ENCODE measurements around the gene THRB.

The THRB gene

GRCh38 chr3:24349367-24350019 is 145.2 kb downstream of the THRB start:
- H3K4me1 ChIP-seq (ENCODE audit: insufficient read depth, insufficient read length) = no peaks in the 10 kb centered on the region
- TF ChIP-seq ZNF274 (IDR thresholded peaks at IDR 0.05; ENCODE audit: low read depth, low read length) (no peak), YY1 (IDR thresholded peaks at IDR 0.05; ENCODE audit: insufficient read depth, insufficient read length) (no peak), SUZ12 (IDR thresholded peaks at IDR 0.05; ENCODE audit: extremely low read depth, insufficient read depth, insufficient read length) (no peak)
- H3K27me3 ChIP-seq (ENCODE audit: insufficient read depth, insufficient read length) = no peaks in the 10 kb centered on the region
- no peaks in the 10 kb centered on the region for H3K9me3 ChIP-seq (ENCODE audit: insufficient read depth, low read length)
- H3K36me3 ChIP-seq (ENCODE audit: insufficient read depth, insufficient read length, low read length) = no peaks in the 10 kb centered on the region
- no peak overlapping the region for H3K4me3 ChIP-seq (ENCODE audit: insufficient read length, low read depth)
- H3K9ac ChIP-seq (ENCODE audit: insufficient read length, low read depth) = no peak overlapping the region
- DNase-seq (ENCODE audit: low read depth, low spot score) = no peak

GRCh38 chr3:24348348-24348747 is 146.3 kb downstream of the THRB start:
- no peak for TF ChIP-seq ZNF274 (IDR thresholded peaks at IDR 0.05; ENCODE audit: low read depth, low read length)
- TF ChIP-seq SUZ12 (IDR thresholded peaks at IDR 0.05; ENCODE audit: extremely low read depth, insufficient read depth, insufficient read length) = no peak
- no peak for TF ChIP-seq YY1 (IDR thresholded peaks at IDR 0.05; ENCODE audit: insufficient read depth, insufficient read length)
- Histone ChIP-seq H3K9me3 (ENCODE audit: insufficient read depth, low read length) (no peaks in the 10 kb centered on the region), H3K4me1 (ENCODE audit: insufficient read depth, insufficient read length) (no peaks in the 10 kb centered on the region), H3K4me3 (ENCODE audit: insufficient read length, low read depth) (no peak overlapping the region), H3K27me3 (ENCODE audit: insufficient read depth, insufficient read length) (no peaks in the 10 kb centered on the region), H3K36me3 (ENCODE audit: insufficient read depth, insufficient read length, low read length) (no peaks in the 10 kb centered on the region), H3K9ac (ENCODE audit: insufficient read length, low read depth) (no peak overlapping the region)
- DNase-seq (ENCODE audit: low read depth, low spot score) = no peak

- H3K4me1 ChIP-seq (ENCODE audit: insufficient read depth, insufficient read length) = no peaks in the 10 kb centered on the region
- H3K9me3 ChIP-seq (ENCODE audit: insufficient read depth, low read length) = no peaks in the 10 kb centered on the region
- no peak for DNase-seq (ENCODE audit: low read depth, low spot score)
- TF ChIP-seq SUZ12 (IDR thresholded peaks at IDR 0.05; ENCODE audit: extremely low read depth, insufficient read depth, insufficient read length) = no peak
- TF ChIP-seq ZNF274 (IDR thresholded peaks at IDR 0.05; ENCODE audit: low read depth, low read length) = no peak
- no peaks in the 10 kb centered on the region for H3K36me3 ChIP-seq (ENCODE audit: insufficient read depth, insufficient read length, low read length)
- H3K27me3 ChIP-seq (ENCODE audit: insufficient read depth, insufficient read length) = no peaks in the 10 kb centered on the region
- H3K4me3 ChIP-seq (ENCODE audit: insufficient read length, low read depth) = no peak overlapping the region
- no peak overlapping the region for H3K9ac ChIP-seq (ENCODE audit: insufficient read length, low read depth)
Measured at GRCh38 chr3:24344784-24345439, 149.7 kb downstream of the THRB start.

GRCh38 chr3:24343084-24343783 is 151.4 kb downstream of the THRB start:
- H3K9ac ChIP-seq (ENCODE audit: insufficient read length, low read depth) = no peak overlapping the region
- no peaks in the 10 kb centered on the region for H3K27me3 ChIP-seq (ENCODE audit: insufficient read depth, insufficient read length)
- H3K4me3 ChIP-seq (ENCODE audit: insufficient read length, low read depth) = no peak overlapping the region
- DNase-seq (ENCODE audit: low read depth, low spot score) = no peak
- no peaks in the 10 kb centered on the region for H3K9me3 ChIP-seq (ENCODE audit: insufficient read depth, low read length)
- no peak for TF ChIP-seq YY1 (IDR thresholded peaks at IDR 0.05; ENCODE audit: insufficient read depth, insufficient read length)
- no peaks in the 10 kb centered on the region for H3K4me1 ChIP-seq (ENCODE audit: insufficient read depth, insufficient read length)
- no peaks in the 10 kb centered on the region for H3K36me3 ChIP-seq (ENCODE audit: insufficient read depth, insufficient read length, low read length)

- H3K36me3 ChIP-seq (ENCODE audit: insufficient read depth, insufficient read length, low read length) = no peaks in the 10 kb centered on the region
- DNase-seq (ENCODE audit: low read depth, low spot score) = no peak
- no peak overlapping the region for H3K4me3 ChIP-seq (ENCODE audit: insufficient read length, low read depth)
- H3K9me3 ChIP-seq (ENCODE audit: insufficient read depth, low read length) = no peaks in the 10 kb centered on the region
- TF ChIP-seq SUZ12 (IDR thresholded peaks at IDR 0.05; ENCODE audit: extremely low read depth, insufficient read depth, insufficient read length) (no peak), ZNF274 (IDR thresholded peaks at IDR 0.05; ENCODE audit: low read depth, low read length) (no peak), YY1 (IDR thresholded peaks at IDR 0.05; ENCODE audit: insufficient read depth, insufficient read length) (no peak)
- H3K27me3 ChIP-seq (ENCODE audit: insufficient read depth, insufficient read length) = no peaks in the 10 kb centered on the region
- H3K9ac ChIP-seq (ENCODE audit: insufficient read length, low read depth) = no peak overlapping the region
- no peaks in the 10 kb centered on the region for H3K4me1 ChIP-seq (ENCODE audit: insufficient read depth, insufficient read length)
Measured at GRCh38 chr3:24342275-24342674, 152.4 kb downstream of the THRB start.

- Histone ChIP-seq H3K36me3 (ENCODE audit: insufficient read depth, insufficient read length, low read length) (no peaks in the 10 kb centered on the region), H3K9me3 (ENCODE audit: insufficient read depth, low read length) (no peaks in the 10 kb centered on the region), H3K27me3 (ENCODE audit: insufficient read depth, insufficient read length) (no peaks in the 10 kb centered on the region), H3K4me1 (ENCODE audit: insufficient read depth, insufficient read length) (no peaks in the 10 kb centered on the region), H3K9ac (ENCODE audit: insufficient read length, low read depth) (no peak overlapping the region), H3K4me3 (ENCODE audit: insufficient read length, low read depth) (no peak overlapping the region)
- no peak for DNase-seq (ENCODE audit: low read depth, low spot score)
- TF ChIP-seq YY1 (IDR thresholded peaks at IDR 0.05; ENCODE audit: insufficient read depth, insufficient read length) = no peak
- TF ChIP-seq SUZ12 (IDR thresholded peaks at IDR 0.05; ENCODE audit: extremely low read depth, insufficient read depth, insufficient read length) = no peak
- TF ChIP-seq ZNF274 (IDR thresholded peaks at IDR 0.05; ENCODE audit: low read depth, low read length) = no peak
Measured at GRCh38 chr3:24341668-24342067, 153.0 kb downstream of the THRB start.

- DNase-seq (ENCODE audit: low read depth, low spot score) = no peak
- Histone ChIP-seq H3K9me3 (ENCODE audit: insufficient read depth, low read length) (no peaks in the 10 kb centered on the region), H3K4me3 (ENCODE audit: insufficient read length, low read depth) (no peak overlapping the region), H3K27me3 (ENCODE audit: insufficient read depth, insufficient read length) (no peaks in the 10 kb centered on the region), H3K9ac (ENCODE audit: insufficient read length, low read depth) (no peak overlapping the region), H3K4me1 (ENCODE audit: insufficient read depth, insufficient read length) (no peaks in the 10 kb centered on the region), H3K36me3 (ENCODE audit: insufficient read depth, insufficient read length, low read length) (no peaks in the 10 kb centered on the region)
- TF ChIP-seq ZNF274 (IDR thresholded peaks at IDR 0.05; ENCODE audit: low read depth, low read length) (no peak), YY1 (IDR thresholded peaks at IDR 0.05; ENCODE audit: insufficient read depth, insufficient read length) (no peak), SUZ12 (IDR thresholded peaks at IDR 0.05; ENCODE audit: extremely low read depth, insufficient read depth, insufficient read length) (no peak)
Measured at GRCh38 chr3:24340966-24341365, 153.7 kb downstream of the THRB start.

All from NT2/D1 (cell line).